Dedifferentiated amniotic fluid mesenchymal stem cell (primary cell): Measurements from ENCODE around the gene DDR1.
A peak's percentile ranks its signal among the peaks of the same experiment; 100 is the strongest.
"Not testable (repeated sequence)": the region's sequence is repeated elsewhere in the genome, so short reads cannot be mapped to it uniquely, and the experiment has no call there.

Experiments
- DNase-seq: peaks from one replicate; pipeline ENCODE4 v3.0.0-alpha.2; 2016; ENCODE audit errors: extremely low spot score

Gene DDR1

DNA sequence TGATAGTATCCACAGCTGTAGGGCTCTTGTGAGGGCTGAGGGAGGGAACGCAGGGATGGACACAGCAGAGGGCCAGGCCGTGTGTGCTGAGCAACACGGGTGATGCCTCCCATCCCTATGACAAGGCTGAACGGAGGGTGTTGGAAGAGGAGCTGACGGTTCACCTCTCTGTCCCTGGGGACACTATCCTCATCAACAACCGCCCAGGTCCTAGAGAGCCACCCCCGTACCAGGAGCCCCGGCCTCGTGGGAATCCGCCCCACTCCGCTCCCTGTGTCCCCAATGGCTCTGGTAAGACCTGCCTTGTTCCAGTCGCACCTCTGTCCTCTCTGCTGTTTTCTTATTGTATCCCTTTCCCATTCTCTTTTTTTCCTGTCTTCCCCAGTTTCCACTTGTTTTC is 10.1 kb downstream of the DDR1 start:
- no peak for DNase-seq

DNA sequence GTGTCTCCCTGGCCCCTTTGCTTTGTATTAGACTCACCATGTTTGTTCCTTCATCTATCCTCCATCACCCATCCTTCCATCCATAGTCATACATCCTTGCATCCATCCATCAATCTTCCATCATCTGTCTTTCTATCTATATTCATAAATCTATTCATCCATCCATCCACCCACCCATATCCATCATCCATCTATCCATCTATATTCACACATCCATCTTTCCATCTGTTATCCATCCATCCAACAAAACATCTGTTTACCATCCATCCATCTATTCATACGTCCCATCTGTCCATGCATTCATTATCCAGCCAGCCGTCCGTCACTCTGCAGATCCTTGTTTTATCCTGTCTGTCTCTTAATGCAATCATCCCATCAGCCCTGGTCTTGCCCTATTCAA is 10.6 kb downstream of the DDR1 start:
- no peak for DNase-seq

DNA sequence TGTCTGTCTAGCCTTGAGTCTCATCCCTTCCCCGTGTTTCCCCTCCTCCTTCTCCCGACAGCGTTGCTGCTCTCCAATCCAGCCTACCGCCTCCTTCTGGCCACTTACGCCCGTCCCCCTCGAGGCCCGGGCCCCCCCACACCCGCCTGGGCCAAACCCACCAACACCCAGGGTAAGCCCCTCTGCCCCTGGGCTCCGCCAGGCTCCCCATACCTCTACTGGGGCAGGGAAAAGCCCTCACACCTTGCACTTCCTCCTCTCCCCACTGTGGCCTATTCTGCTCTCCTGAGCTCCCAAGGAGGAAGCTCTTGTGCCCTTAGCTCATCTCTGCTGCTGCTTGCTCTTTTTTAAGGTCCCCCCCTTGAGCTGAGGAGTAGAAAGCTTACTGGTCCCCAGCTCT is 11.0 kb downstream of the DDR1 start:
- DNase-seq = no peak

DNA sequence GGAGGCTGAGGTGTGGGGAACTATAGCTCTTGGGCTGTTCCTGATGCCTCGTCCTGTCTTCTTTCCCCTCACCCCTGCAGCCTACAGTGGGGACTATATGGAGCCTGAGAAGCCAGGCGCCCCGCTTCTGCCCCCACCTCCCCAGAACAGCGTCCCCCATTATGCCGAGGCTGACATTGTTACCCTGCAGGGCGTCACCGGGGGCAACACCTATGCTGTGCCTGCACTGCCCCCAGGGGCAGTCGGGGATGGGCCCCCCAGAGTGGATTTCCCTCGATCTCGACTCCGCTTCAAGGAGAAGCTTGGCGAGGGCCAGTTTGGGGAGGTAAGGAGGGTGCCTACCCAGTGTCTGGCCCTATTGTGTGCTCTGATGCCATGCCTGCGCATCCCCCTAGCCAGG is 12.2 kb downstream of the DDR1 start:
- DNase-seq = no peak

DNA sequence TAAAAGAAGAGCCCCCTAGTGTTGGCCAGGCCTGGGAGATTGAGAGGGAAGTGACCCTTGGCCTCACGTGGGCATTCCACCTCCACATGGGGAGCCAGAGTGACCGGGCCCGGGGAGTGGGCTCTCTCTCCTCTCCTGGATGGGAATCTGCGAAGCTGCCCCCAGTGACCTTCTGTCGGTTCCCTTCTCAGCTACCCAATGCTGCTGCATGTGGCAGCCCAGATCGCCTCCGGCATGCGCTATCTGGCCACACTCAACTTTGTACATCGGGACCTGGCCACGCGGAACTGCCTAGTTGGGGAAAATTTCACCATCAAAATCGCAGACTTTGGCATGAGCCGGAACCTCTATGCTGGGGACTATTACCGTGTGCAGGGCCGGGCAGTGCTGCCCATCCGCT is 13.6 kb downstream of the DDR1 start:
- DNase-seq = no peak

DNA sequence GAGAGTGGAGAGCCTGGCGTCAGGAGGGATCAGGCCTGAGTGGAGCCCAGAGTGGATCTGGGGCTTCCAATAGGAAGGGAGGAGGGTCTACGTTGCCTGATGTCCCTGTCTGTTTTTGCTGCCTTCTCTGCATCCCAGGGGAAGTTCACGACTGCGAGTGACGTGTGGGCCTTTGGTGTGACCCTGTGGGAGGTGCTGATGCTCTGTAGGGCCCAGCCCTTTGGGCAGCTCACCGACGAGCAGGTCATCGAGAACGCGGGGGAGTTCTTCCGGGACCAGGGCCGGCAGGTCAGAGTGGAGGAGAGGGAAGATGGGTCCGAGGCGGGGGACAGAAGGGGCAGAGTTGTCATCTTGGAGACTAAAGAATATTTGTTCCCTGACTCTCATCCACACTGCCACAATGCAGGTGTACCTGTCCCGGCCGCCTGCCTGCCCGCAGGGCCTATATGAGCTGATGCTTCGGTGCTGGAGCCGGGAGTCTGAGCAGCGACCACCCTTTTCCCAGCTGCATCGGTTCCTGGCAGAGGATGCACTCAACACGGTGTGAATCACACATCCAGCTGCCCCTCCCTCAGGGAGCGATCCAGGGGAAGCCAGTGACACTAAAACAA is 14.5 kb downstream of the DDR1 start:
- DNase-seq = no peak

DNA sequence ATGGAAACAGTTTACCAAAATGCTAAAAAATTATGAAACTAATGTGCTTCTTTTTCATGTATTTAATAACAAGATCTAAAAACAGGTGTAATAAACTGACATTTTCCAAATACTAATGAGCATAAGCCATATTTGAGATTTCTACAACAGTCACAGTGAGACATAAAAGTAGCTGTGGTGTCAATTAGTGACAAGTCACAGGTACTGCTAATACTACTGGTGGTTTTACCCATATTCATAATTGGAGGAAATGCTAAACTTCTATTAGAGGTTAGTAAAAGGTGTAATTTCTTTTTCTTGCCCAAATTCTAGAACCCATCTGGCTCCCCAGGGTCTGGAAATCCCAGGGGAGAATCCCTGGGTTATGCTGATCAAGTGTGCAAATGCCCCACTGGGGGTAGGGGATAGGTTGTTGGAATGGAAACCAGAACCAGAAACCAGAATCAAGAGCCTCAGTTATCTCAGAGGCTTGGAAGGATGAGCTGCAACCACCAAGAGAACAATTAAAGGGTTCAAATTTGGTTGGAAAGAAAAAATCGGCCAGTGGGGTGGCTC is 16.6 kb downstream of the DDR1 start:
- DNase-seq = no peak

DNA sequence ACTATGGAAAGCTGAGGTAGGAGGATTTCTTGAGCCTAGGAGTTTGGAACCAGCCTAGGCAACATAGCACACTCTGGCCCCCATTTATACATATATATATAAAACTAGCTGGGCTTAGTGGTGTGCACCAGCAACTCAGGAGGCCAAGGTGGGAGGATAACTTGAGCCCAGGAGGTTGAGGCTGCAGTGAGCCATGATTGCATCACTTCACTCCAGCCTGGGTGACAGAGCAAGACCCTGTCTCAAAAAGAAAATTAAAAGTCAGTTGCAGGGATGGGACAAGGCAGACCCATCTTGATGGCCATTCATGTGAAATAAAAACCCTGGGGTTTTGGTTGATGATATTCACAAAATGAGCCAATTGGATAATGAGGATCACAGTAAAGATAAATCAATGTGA is 17.1 kb downstream of the DDR1 start:
- DNase-seq = no peak

DNA sequence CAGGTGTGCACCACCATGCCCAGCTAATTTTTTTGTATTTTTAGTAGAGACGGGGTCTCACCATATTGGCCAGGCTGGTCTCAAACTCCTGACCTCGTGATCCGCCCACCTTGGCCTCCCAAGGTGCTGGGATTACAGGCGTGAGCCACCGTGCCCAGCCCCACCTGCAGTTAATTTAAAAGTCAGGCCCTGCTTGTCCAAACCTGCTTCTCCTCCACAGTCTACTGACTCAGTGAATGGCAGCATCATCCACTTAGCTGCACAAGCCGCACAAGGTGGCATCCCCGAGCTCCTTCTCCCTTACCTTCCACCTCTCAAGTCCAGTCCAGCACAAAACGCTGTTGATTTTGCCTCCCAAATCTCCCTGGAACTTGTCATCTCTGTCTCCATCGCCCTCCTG is 17.9 kb downstream of the DDR1 start:
- DNase-seq = not testable (repeated sequence)

DNA sequence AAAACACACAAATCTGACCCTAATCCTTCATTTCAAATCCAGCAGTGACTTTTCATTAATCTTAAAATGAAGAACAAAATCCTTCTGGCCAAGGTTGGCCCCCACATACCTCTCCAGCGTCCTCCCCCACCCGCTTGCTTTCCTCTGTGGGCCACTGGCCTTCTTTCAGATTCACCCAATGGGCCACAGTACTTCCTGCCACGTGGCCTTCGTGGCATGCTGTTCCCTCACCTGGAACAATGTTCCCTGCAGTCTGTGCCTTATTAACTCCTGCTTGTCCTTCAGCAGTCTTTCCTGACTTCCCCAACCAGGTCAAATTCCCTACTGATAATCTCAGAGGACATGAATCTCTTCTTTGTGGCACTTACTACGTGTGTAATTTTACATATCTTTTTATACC is 18.4 kb downstream of the DDR1 start:
- DNase-seq = no peak

DNA sequence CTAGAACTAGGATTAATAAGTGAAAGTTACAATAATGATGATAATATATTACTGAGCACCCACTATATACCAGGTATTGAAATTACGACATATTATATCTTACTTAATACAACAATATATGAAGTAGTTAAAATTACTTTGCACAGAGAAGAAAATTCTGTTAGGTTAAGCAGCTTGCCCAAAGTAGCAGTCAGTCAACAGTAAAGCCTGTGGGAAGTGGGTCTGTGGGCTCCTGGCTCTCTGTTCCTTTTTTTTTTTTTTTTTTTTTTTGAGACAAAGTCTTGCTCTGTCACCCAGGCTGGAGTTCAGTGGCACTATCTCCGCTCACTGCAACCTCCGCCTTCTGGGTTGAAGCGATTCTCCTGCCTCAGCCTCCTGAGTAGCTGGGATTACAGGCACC is 18.9 kb downstream of the DDR1 start:
- DNase-seq = no peak

DNA sequence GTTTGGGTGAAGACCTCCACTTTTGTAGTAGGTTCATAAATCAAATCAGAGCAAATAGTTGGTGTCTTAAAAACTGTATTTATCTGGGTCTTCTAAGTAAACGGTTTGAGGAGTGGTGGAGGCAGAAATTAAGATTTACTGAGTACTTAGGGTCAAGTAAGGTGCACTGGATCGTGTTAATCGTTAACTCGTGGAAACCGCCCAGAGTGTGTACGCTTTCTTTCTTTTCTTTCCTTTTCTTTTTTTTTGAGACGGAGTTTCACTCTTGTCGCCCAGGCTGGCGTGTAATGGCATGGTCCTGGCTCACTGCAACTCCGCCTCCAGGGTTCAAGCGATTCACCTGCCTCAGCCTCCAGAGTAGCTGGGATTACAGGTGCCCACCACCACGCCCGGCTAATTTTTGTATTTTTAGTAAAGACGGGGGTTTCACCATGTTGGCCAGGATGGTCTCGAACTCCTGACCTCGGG is 23.0 kb downstream of the DDR1 start:
- not testable (repeated sequence) for DNase-seq

DNA sequence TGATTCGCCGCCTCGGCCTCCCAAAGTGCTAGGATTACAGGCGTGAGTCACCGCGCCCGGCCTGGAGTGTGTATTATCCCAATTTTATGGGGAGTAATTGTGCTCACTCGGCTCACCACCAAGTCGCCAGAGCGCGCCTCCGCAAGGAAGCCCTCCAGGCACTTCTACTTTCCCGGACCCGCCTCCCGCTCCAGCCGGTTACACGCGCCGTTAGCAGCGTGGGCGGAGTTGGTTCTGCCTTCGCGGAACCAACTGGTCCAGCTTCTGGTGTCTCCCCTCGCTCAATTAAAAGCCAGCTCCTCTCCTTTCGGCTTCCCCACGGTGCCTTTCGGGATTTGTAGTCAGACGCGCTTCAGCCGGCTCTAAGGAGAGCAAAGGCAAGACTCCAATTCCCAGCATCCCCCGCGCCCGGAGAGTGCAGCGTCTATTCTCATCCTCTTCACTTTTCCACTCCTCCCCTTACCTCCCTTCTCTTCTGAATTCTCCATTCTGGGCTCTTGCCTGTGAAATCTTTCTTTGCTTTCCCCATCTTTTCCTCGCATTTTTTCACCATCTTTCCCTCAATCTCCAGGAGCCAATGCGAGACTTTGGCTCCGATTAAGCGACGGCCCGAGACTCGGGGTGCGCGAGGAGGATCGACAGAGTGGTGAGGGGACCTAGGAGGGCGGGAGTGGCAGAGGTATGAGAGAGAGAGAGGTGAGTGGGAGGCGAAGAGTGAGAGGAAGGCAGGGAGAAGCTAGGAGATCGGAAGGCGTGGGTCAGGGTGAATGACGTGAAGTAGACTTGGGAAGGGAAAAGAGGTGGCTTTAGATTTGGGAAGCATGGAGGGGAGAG is 23.7 kb downstream of the DDR1 start, which contains the start of gene GTF2H4:
Gene GTF2H4, plus strand, starts transcription at position 450 of the 834 bp plus-strand sequence.
- DNase-seq = peak; percentile 99

DNA sequence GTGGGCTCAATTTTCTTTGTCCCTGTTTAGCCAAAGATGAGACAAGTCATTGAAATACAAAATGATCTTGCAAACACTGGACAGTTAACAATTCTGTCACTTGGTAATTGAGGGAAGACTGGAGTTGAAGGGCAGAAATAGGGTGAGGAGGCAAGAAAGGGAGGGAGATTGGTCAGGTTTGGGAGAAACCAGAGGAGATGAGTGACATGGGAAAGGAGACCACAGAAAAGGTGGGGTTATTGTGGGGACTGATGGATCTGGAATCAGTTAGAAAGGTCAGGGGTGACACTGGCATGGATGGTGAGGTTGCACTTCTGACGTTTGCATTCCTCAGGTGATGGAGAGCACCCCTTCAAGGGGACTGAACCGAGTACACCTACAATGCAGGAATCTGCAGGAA is 24.4 kb downstream of the DDR1 start:
- DNase-seq = no peak

DNA sequence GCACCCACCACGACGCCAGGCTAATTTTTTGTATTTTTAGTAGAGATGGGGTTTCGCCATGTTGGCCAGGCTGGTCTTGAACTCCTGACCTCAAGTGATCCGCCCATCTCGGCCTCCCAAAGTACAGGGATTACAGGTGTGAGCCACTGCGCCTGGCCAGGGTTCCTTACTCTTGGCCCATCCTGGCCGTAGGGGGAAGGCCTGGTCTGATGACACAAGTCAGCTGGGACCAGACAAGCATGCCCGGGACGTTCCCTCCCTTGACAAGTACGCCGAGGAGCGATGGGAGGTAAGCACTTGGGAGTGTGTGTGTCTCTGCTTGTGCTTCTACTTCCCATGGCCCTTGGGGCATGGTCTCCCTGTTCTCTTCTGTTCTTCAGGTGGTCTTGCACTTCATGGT is 26.2 kb downstream of the DDR1 start:
- not testable (repeated sequence) for DNase-seq

DNA sequence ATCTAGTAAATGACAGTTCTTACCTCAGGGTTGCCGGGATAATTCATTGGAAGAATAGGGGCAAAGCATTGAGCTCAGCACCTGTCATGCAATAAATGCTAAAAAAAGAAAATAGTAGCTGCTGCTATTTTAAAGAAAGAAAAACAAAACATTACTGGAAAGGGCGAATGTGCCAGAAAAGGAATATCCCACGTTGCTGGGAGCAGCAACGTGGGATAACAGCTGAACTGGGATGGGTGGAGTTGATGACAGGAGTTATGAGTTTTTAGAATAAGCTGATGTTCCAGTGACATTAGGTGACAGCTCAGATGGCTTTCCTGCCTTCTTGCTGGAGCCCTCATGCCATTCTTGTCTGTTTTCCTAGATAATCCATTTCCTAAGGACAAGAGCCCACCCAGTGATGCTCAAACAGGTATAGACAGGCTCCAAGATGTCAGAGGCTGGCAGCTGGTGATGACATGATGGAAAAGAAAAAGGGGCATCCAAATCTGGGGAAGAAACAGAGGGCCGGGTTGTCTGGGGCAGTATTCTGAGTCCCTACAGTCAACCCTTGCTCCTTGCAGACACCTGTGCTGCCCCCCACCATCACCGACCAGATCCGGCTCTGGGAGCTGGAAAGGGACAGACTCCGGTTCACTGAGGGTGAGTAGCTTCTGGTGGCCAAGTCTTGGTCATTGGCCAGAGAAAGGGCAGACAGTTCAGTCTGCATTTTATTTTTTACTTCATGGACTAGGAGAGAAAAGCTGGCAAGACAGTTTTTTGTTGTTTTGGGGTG is 28.6 kb downstream of the DDR1 start:
- no peak for DNase-seq

DNA sequence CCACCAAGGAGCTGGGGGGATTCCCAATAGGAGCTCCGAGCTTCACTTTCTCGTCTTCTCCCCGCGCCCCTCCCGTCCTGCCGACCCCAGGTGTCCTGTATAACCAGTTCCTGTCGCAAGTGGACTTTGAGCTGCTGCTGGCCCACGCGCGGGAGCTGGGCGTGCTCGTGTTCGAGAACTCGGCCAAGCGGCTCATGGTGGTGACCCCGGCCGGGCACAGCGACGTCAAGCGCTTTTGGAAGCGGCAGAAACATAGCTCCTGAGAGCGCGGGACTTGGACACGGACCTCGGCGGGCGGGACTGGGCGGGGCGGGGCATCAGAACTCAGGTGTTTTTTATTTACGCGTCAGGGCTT is 29.4 kb downstream of the DDR1 start:
- no peak for DNase-seq

DNA sequence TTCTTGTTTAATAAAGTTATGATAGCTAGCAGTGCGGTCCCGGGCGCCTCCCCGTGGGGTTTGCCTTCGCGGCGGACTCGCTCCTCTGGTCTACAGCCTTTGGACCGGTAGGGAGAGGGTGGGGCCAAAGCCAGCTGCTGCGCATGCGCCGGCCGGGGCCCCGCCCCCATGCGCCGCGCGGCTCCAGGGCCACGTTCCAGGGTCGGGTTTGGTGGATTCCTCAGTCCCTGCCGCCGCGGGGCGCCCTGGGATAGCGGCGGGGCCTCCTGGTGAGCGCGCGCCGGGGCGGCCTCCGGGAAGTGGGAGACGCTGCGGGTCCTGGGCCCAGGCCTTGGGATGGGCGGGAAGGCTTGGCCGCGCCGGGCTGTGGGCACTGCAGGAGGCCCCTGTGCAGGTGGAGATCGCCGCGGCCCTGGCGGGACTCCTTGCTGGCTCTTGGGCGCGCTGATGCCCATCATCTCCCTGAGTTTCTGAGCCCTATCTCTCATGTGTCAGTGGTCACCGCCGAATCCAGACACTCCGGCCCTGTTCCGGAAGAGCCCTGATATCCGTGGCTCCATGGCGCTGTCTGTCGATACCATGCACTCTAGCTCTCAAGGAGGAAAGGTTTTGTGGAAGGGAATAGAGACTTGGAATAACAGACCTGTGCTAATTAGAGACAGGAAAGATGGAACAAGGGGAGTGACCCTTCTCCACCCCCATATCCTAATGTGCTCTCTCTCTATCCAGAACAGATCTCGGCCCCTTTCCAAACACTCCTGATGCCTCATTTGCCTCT is 29.9 kb downstream of the DDR1 start, which contains the start of gene VARS2:
Gene VARS2, plus strand, starts transcription at position 163 of the 778 bp plus-strand sequence. Its CDS starts 599 bp downstream, at position 762.
- DNase-seq = peak; percentile 84

DNA sequence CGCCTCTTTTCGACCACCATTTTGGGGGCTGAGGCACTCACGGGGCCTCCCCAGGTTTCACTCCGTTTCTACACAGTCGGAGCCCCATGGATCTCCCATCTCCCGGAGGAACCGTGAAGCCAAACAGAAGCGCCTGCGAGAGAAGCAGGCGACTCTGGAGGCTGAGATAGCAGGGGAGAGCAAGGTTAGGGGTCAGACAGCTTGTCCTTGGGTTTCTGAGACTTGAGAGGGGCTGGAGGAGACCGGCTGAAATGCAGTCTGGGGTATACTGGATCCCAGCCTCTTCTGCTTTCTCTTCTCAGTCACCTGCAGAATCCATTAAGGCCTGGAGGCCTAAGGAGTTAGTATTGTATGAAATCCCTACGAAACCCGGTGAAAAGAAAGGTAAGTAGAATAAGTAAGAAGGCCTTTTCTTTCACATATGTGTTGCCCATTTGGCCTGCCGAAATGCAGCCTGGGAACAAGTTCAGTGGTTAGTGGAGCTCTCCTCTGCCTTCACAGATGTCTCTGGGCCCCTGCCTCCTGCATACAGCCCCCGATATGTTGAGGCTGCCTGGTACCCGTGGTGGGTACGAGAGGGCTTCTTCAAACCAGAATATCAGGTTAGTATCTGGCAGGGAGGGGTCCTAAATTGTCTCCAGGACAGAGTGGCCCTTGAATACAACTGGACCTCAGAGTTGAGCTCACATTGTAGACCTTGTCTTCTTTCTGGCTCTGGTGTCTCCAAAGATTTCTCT is 30.7 kb downstream of the DDR1 start:
- DNase-seq = no peak

DNA sequence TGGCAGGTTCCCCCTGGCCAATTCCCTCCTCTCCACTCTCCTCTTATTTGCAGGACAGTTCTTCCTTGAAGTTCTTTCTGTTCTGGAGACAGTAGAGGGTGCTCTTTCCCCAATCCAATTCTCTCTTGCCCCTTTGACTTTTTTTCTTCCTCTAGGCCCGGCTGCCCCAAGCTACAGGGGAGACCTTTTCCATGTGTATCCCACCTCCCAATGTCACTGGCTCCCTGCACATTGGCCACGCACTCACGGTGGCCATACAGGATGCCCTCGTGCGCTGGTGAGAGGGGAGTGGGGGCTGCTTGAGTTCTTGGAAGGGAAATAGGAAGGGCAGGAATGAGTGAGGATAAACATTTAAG is 31.2 kb downstream of the DDR1 start:
- DNase-seq = peak; percentile 43

DNA sequence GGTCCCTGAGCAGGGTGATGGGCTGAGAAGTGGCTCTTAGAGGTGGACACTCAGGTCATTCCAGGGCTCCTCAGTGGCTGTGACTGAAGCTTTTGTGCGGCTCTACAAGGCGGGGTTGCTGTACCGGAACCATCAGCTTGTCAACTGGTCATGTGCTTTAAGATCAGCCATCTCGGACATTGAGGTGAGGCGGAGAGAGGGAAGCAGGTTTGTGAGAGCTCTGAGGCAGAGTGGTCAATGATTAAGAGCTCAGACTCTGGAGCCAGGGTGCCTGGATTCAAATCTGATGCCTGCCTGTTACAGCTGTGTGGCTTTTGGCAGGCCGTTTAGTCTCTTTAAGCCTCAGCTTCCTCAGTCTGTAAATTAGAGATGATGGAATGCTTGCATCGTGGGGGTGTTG is 32.7 kb downstream of the DDR1 start:
- no peak for DNase-seq
